ENCODE data around the gene ADARB2. TPM values are rescaled to one million over a fixed set of nuclear protein-coding genes. Genes with fewer than 3 reads are reported as not detected.

The ADARB2 gene
- total and polyA plus RNA-seq, 10 of the 15 experiments (the other 5 are each of a cell fraction or from before 2014, with no cell fraction given), result 0.02 to 4.1 (median 0.76) TPM

- in situ Hi-C loops (cut with MboI) (no loop called here), intact Hi-C loops (cut with micrococcal nuclease; ENCODE audit: unreplicated experiment) (no loop called here)
- ATAC-seq (no peak), FAIRE-seq (no peak), DNase-seq (ENCODE audit: low read depth, low spot score) (no peak)
- Histone ChIP-seq H3K27me3 (replicated peaks in 1 of 2; ENCODE audit: control insufficient read depth in 2 of 2, insufficient read depth in 2 of 2, low read length in 1 of 2) (no peaks in the 10 kb centered on the region), H4K20me1 (ENCODE audit: control insufficient read depth, insufficient read depth) (no peaks in the 10 kb centered on the region), H3K9ac (ENCODE audit: control insufficient read depth, insufficient read depth, low read length) (no peak overlapping the region), H3K4me1 (ENCODE audit: control insufficient read depth, insufficient read depth, low read length) (no peaks in the 10 kb centered on the region), H3K9me3 (replicated peaks; ENCODE audit: control insufficient read depth, insufficient read depth, low read length) (no peaks in the 10 kb centered on the region; the same call in 2 of the 3 replicates), H3K4me3 (no peak overlapping the region), H3K4me2 (ENCODE audit: control insufficient read depth, insufficient read depth) (no peak overlapping the region), H3K36me3 (ENCODE audit: control insufficient read depth in 2 of 2, insufficient read depth in 2 of 2, low read length in 1 of 2) (no peaks in the 10 kb centered on the region), H3K79me2 (ENCODE audit: control insufficient read depth, insufficient read depth, low read length) (no peaks in the 10 kb centered on the region), H3K27ac (ENCODE audit: control insufficient read depth, insufficient read depth) (no peak overlapping the region), H2AFZ (ENCODE audit: control insufficient read depth, low read depth, low read length) (no peak overlapping the region)
- SMC1A ChIA-PET (ENCODE audit: uncharacterized antibody, unreplicated experiment), result no interaction called here
- CTCF ChIA-PET, result no interaction called here
- POLR2A ChIA-PET, result no interaction called here
- RAD21 ChIA-PET (ENCODE audit: unreplicated experiment), result no interaction called here
- 26% methylated on average over 17 of the region's 17 CpGs for WGBS (ENCODE audit: insufficient coverage, insufficient replicate concordance, low lambda C conversion rate, missing lambda C conversion rate)
- TF ChIP-seq NR2F1 (conservative IDR thresholded peaks at IDR 0.05), result no peak
- TF ChIP-seq SUPT20H (IDR thresholded peaks at IDR 0.05; ENCODE audit: borderline replicate concordance, control insufficient read depth, low read depth, low read length), result no peak
- no peak for TF ChIP-seq E4F1 (IDR thresholded peaks at IDR 0.05; ENCODE audit: borderline replicate concordance, partially characterized antibody)
- TF ChIP-seq MTA2 (IDR thresholded peaks at IDR 0.05; ENCODE audit: low read depth), result no peak
- no TSS peak for BruUV-seq (replicated peaks)
Observed at GRCh38 chr10:1247598-1248261, 489.6 kb downstream of the ADARB2 start.

Measured in GM12878 (cell line).